CD4-positive, alpha-beta T cell (primary cell): Measurements from ENCODE around the gene PHF21B. TPM values are rescaled to one million over a fixed set of nuclear protein-coding genes. Genes with fewer than 3 reads are reported as not detected.

Source experiments
- ATAC-seq: fragments of 200-7000 bp; cut with Tn5 transposase; one replicate; pipeline ENCODE4 v1.10.0; 2022; ENCODE audit warnings: mild to moderate bottlenecking; ENCODE audit not compliant: poor library complexity
- CTCF ChIA-PET: fragments of 350-600 bp; sonication (Branson Sonifier 250); formaldehyde crosslinking; loops from one replicate; lab custom pipeline; 2021; ENCODE audit warnings: antibody characterized with exemption, inconsistent platforms; lab: Charles Lee
- POLR2A ChIA-PET: fragments of 350-600 bp; sonication (Branson Sonifier 250); formaldehyde crosslinking; loops from one replicate; lab custom pipeline; 2021; ENCODE audit warnings: antibody characterized with exemption, inconsistent platforms; lab: Charles Lee
- DNase-seq, 14 experiments: peaks; one replicate each; pipeline ENCODE4 v3.0.0-alpha.2; 2013 to 2020; ENCODE audit warnings: mixed read lengths in 2 of 14
- H3K27ac ChIP-seq, 2 donors: one replicate each; pipeline versions ENCODE4 v1.5.1 to v1.7.0; 2013; ENCODE audit warnings: low read length in 2 of 2, low read depth in 1 of 2, mild to moderate bottlenecking in 1 of 2
- H3K27me3 ChIP-seq, 2 experiments: 1 replicate in 1 of 2; 2 replicates in 1 of 2; pipeline versions ENCODE4 v1.6.1 to v1.7.0; 2013; ENCODE audit warnings: low read length in 2 of 2, control low read depth in 1 of 2, mild to moderate bottlenecking in 1 of 2, moderate library complexity in 1 of 2; ENCODE audit not compliant: insufficient read depth in 2 of 2, control insufficient read depth in 1 of 2
- H3K36me3 ChIP-seq: one replicate; pipeline ENCODE4 v1.6.1; 2013; ENCODE audit warnings: low read length, control low read depth; ENCODE audit not compliant: insufficient read depth
- H3K4me1 ChIP-seq: one replicate; pipeline ENCODE4 v1.6.1; 2013; ENCODE audit warnings: low read length, control low read depth; ENCODE audit not compliant: insufficient read depth
- H3K4me3 ChIP-seq: one replicate; pipeline ENCODE4 v1.5.1; 2013; ENCODE audit warnings: mild to moderate bottlenecking, low read length, moderate library complexity
- H3K9me3 ChIP-seq, 2 experiments: 1 replicate in 1 of 2; 2 replicates in 1 of 2; pipeline versions ENCODE4 v1.6.1 to v1.7.0; 2013; ENCODE audit warnings: low read length in 2 of 2, mild to moderate bottlenecking in 2 of 2, control low read depth in 1 of 2, moderate library complexity in 1 of 2; ENCODE audit not compliant: control insufficient read depth in 1 of 2, insufficient read depth in 1 of 2
- H3K27ac Mint-ChIP-seq: one replicate; pipeline ENCODE4 v1.8.0; 2020; ENCODE audit warnings: mixed read lengths
- H3K27me3 Mint-ChIP-seq: one replicate; pipeline ENCODE4 v1.8.0; 2021; ENCODE audit warnings: mixed read lengths
- H3K36me3 Mint-ChIP-seq: one replicate; pipeline ENCODE4 v1.8.0; 2021; ENCODE audit warnings: low read depth, mixed read lengths
- H3K4me1 Mint-ChIP-seq: one replicate; pipeline ENCODE4 v1.8.0; 2021; ENCODE audit warnings: low read depth, mixed read lengths
- H3K4me3 Mint-ChIP-seq: one replicate; pipeline ENCODE4 v1.8.0; 2020; ENCODE audit warnings: mild to moderate bottlenecking, mixed read lengths
- H3K9me3 Mint-ChIP-seq: one replicate; pipeline ENCODE4 v1.8.0; 2020; ENCODE audit warnings: mixed read lengths
- intact Hi-C, 2 experiments: fragments of 100-400 bp; cut with DNase I in 1 of 2; cut with micrococcal nuclease in 1 of 2; formaldehyde crosslinking; loops; one replicate each; pipeline versions ENCODE4 v1.15.1 to v1.9.0; 2023 to 2025; cut with DNase I, micrococcal nuclease
- total RNA-seq, 174 experiments: library from RNA in 2 of 174; stranded (reverse) in 2 of 174; gene quantifications; one replicate each; pipeline ENCODE4 v1.2.3 and lab custom pipeline; 2021 to 2026
- TF ChIP-seq, protein P1 (sequence below): fragments of 200-600 bp; IDR thresholded peaks from one replicate; pipeline ENCODE4 v1.8.0; 2022; ENCODE audit warnings: antibody characterized with exemption, mild to moderate bottlenecking

The PHF21B gene
- total RNA-seq, 2 experiments from 2014 or later: not detected

DNA sequence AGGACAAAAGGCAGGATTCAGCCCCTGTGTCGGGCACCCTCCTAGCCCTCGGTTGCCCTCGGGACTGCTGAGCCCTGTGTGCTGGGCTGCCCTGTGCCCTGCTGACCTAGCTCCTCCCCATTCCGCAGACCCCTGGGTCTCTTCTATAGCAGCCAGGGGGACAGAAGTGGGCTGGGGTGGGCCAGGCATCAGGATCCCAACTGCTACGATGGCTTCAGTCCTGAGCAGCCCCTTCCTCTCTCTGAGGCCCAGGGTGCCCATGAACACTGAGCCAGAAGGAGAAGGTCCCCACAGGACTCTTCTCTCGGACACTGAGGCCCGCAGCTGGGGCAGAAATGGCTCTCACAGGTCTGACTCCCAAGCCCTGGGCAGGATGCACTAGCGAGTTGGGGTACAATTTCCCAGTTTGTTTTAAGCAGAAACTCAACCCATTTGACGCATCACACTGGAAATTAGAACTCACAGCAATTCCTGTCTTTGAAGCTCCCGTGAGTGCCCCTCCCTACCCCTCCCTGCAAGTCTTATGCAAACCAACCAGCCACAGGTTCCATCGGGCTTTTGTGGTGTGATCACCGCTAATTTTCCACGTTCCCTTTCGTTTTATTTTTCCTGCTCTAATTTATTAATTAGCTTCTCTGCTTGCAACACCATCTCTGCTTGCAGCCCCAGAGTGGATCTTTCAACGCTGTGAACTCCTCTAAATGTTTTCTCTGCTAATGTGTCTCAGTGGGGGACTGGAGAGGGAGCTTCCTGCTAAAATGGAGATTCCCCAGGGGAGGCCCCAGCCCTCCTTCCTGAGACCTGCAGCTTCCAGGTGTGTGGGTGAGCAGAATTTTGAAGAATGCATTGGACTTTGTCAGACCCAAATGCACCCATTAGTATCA, 56.7 kb downstream of the PHF21B start:
- POLR2A ChIA-PET: no interaction called here
- H3K36me3 Mint-ChIP-seq: no peaks in the 10 kb centered on the region

DNA sequence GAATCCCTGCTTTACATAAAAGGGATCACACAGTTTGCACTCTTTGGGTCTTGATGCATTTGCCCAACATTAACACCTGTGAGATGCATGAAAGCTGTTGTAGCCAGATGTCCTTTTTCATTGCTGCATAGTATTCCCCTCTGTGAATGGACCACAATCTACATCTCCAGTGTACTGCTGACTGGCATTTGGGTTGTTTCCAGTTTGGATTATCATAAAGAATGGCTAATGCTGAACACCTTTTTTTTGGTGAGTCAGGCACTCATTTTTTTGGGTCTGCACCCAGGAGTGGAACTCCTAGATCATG, 58.3 kb downstream of the PHF21B start:
- Mint-ChIP-seq H3K36me3 (no peaks in the 10 kb centered on the region), H3K27me3 (peaks cover 1% of the 10 kb centered on the region), H3K4me3 (no peak overlapping the region), H3K4me1 (no peaks in the 10 kb centered on the region), H3K9me3 (no peaks in the 10 kb centered on the region), H3K27ac (no peak overlapping the region)
- ChIA-PET POLR2A (no interaction called here), CTCF (no interaction called here)
- peaks cover 0 to 5% of the 10 kb centered on the region in 2 experiments for H3K27me3 ChIP-seq
- TF ChIP-seq, protein P1, sequence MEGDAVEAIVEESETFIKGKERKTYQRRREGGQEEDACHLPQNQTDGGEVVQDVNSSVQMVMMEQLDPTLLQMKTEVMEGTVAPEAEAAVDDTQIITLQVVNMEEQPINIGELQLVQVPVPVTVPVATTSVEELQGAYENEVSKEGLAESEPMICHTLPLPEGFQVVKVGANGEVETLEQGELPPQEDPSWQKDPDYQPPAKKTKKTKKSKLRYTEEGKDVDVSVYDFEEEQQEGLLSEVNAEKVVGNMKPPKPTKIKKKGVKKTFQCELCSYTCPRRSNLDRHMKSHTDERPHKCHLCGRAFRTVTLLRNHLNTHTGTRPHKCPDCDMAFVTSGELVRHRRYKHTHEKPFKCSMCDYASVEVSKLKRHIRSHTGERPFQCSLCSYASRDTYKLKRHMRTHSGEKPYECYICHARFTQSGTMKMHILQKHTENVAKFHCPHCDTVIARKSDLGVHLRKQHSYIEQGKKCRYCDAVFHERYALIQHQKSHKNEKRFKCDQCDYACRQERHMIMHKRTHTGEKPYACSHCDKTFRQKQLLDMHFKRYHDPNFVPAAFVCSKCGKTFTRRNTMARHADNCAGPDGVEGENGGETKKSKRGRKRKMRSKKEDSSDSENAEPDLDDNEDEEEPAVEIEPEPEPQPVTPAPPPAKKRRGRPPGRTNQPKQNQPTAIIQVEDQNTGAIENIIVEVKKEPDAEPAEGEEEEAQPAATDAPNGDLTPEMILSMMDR: no peak
- ATAC-seq: no peak
- no peaks in the 10 kb centered on the region for H3K4me1 ChIP-seq
- H3K9me3 ChIP-seq: peaks cover 0 to 5% of the 10 kb centered on the region in 2 experiments
- H3K27ac ChIP-seq: no peak overlapping the region
- intact Hi-C loops: no loop called here
- DNase-seq: no peak
- no peaks in the 10 kb centered on the region for H3K36me3 ChIP-seq
- no peak overlapping the region for H3K4me3 ChIP-seq

More for the DNA sequence above, 56.7 kb downstream of the PHF21B start:
- no peak overlapping the region for H3K27ac ChIP-seq
- Mint-ChIP-seq H3K4me1 (no peaks in the 10 kb centered on the region), H3K27me3 (no peaks in the 10 kb centered on the region), H3K4me3 (no peak overlapping the region), H3K9me3 (no peaks in the 10 kb centered on the region), H3K27ac (no peak overlapping the region)
- intact Hi-C loops: no loop called here
- peaks cover 0 to 5% of the 10 kb centered on the region in 2 experiments for H3K9me3 ChIP-seq
- DNase-seq (no peak), ATAC-seq (no peak)
- CTCF ChIA-PET: no interaction called here
- no peaks in the 10 kb centered on the region for H3K36me3 ChIP-seq
- no peak overlapping the region for H3K4me3 ChIP-seq
- TF ChIP-seq, protein P1: no peak
- peaks cover 0 to 5% of the 10 kb centered on the region in 2 experiments for H3K27me3 ChIP-seq
- no peaks in the 10 kb centered on the region for H3K4me1 ChIP-seq

DNA sequence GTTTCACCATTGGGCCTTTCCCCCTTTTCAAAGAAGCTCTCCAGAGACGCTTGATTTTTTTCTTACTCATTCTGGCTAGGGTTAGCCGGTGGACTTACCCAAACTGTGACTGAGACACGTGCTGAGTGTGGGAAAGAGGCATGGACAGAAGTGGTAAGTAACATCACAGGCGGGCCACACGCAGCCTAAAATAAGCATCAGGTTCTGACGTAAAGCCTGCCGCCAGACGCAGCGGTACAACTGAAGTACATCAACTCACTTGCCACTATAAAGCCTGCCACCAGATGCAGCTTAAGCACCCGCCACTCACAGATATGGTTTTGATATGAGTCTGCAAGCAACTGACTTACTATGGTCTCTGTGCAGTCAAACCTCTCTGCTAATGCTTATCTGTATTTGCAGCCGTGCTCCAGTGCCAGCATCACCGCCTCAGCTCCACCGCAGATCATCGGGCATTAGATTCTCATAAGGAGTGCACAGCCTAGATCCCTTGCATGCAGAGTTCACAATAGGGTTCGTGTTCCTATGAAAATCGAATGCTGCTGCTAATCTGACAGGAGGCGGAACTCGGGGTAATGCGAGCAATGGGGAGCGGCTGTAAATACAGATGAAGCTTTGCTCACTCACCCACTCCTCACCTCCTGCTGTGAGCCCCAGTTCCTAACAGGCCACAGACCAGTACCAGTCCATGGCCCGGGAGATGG, 58.8 kb downstream of the PHF21B start:
- TF ChIP-seq, protein P1: no peak
- peaks cover 5% of the 10 kb centered on the region for H3K27me3 Mint-ChIP-seq
- intact Hi-C loops: no loop called here
- ATAC-seq (no peak), DNase-seq (no peak)
- Histone ChIP-seq H3K4me1 (no peaks in the 10 kb centered on the region), H3K27ac (no peak overlapping the region), H3K9me3 (peaks cover 0 to 5% of the 10 kb centered on the region in 2 experiments), H3K36me3 (no peaks in the 10 kb centered on the region), H3K27me3 (peaks cover 0 to 5% of the 10 kb centered on the region in 2 experiments), H3K4me3 (no peak overlapping the region)
- no peaks in the 10 kb centered on the region for H3K4me1 Mint-ChIP-seq
- H3K27ac Mint-ChIP-seq: no peak overlapping the region
- ChIA-PET CTCF (no interaction called here), POLR2A (no interaction called here)
- no peaks in the 10 kb centered on the region for H3K9me3 Mint-ChIP-seq
- no peaks in the 10 kb centered on the region for H3K36me3 Mint-ChIP-seq
- H3K4me3 Mint-ChIP-seq: no peak overlapping the region
